Heart right ventricle (tissue), 16 donors: Measurements from ENCODE around the gene HOXC10. TPM values are rescaled to one million over a fixed set of nuclear protein-coding genes. Genes with fewer than 3 reads are reported as not detected.

Experiments
- ATAC-seq, 8 donors: fragments of 200-7000 bp; cut with Tn5 transposase; one replicate each; pipeline ENCODE4 v1.9.1; 2020; ENCODE audit warnings: mild to moderate bottlenecking in 8 of 8, moderate library complexity in 8 of 8, moderate number of reproducible peaks in 1 of 8
- DNase-seq, 2 donors: peaks; one replicate each; pipeline ENCODE4 v3.0.0-alpha.2; 2020
- H3K27ac ChIP-seq, 10 donors: fragments of 200-600 bp; sonication (generic) in 2 of 10; one replicate each; pipeline versions ENCODE4 v1.5.0 to v1.8.0; 2020 to 2022; ENCODE audit warnings: mild to moderate bottlenecking in 3 of 10
- H3K27me3 ChIP-seq, 7 donors: fragments of 200-600 bp; one replicate each; pipeline ENCODE4 v1.8.0; 2021 to 2022; ENCODE audit warnings: mild to moderate bottlenecking in 2 of 7
- H3K36me3 ChIP-seq, 9 donors: fragments of 200-600 bp; sonication (generic) in 1 of 9; one replicate each; pipeline versions ENCODE4 v1.5.0 to v1.8.0; 2020 to 2022; ENCODE audit warnings: mild to moderate bottlenecking in 2 of 9
- H3K4me1 ChIP-seq, 9 donors: fragments of 200-600 bp; sonication (generic) in 1 of 9; one replicate each; pipeline versions ENCODE4 v1.5.0 to v1.8.0; 2020 to 2022; ENCODE audit warnings: mild to moderate bottlenecking in 4 of 9
- H3K4me3 ChIP-seq, 10 donors: fragments of 200-600 bp; sonication (generic) in 2 of 10; one replicate each; pipeline versions ENCODE4 v1.5.0 to v1.8.0; 2020 to 2022; ENCODE audit warnings: mild to moderate bottlenecking in 7 of 10, moderate library complexity in 2 of 10
- H3K9me3 ChIP-seq, 11 donors: fragments of 200-600 bp in 10 of 11; sonication (generic) in 2 of 11; one replicate each; pipeline versions ENCODE4 v1.5.0 to v1.8.0; 2013 to 2022; ENCODE audit warnings: mild to moderate bottlenecking in 2 of 11, control low read depth in 1 of 11, moderate library complexity in 1 of 11
- WGBS, 2 donors: extraction: QIAGEN DNeasy Blood & Tissue Kit; methylation state at CpG; one replicate each; pipeline ENCODE4 v1.1.7; 2013; ENCODE audit warnings: inconsistent platforms in 1 of 2; 5-methylcytosine and 5-hydroxymethylcytosine counted together
- intact Hi-C, 10 donors: fragments of 100-400 bp; cut with DNase I; formaldehyde crosslinking; loops; one replicate each; pipeline versions ENCODE4 v1.11.1 to v1.14.2; 2022
- polyA plus RNA-seq, 2 donors: library from polyadenylated mRNA; stranded (reverse); fragments of 200-250 nt; gene quantifications; one replicate each; pipeline ENCODE4 v1.2.3, GENCODE V29; 2013
- total RNA-seq, 10 donors: library from RNA; stranded (reverse); fragmentation: NEBNext Ultra II Directional in 3 of 10; extraction: Animal tissue kit (Norgen Biotek cat#: 25700) in 3 of 10; gene quantifications; one replicate each; pipeline versions ENCODE4 v1.2.1 to v1.2.4, GENCODE V29; 2021 to 2023
- TF ChIP-seq, protein P1 (sequence below), 9 donors: fragments of 200-600 bp; sonication (generic) in 2 of 9; IDR thresholded peaks; one replicate each; pipeline versions ENCODE4 v1.5.0 to v1.8.0; 2021 to 2022; ENCODE audit warnings: antibody characterized with exemption in 9 of 9, mild to moderate bottlenecking in 5 of 9, moderate library complexity in 1 of 9
- donor health status: Arrhythmogenic right ventricular cardiomyopathy.
- donor health status: ischemic (EF 13 %, LVEDD 7.1; RV severe dilation, severe dysfunction).
- donor health status: healthy with polysubstance abuse.
- donor health status: DM: no; HTN: yes; CAD: no.
- donor health status: DM: no; HTN: no; CAD: no.
- donor health status: ischemic (EF 25% LVEDD 6.9; RV normal size, moderate dysfunction).
- donor health status: ischemic (EF 25% LVEDD 5.7; RV mildly dilated, moderate dysfunction).
- donor health status: healthy.
- donor health status: DM: yes; HTN: yes; CAD: no.
- donor health status: Ischemic cardiomyopathy.
- donor health status: ischemic (EF 35%, LVEDD 5.7; RV mildly dilated, moderate dysfunction).
- donor health status: nonischemic (EF 11% LVEDD 7.7; RV severe dilation, severe dysfunction).
- donor health status: DM: yes; HTN: yes; CAD: no.
- donor health status: PGD.
- donor health status: ischemic (EF 29% LVEDD 5.4; RV normal size, mild dysfunction).
- donor health status: nonischemic (EF 23%, LVEDD 6.1; RV moderate dilation, normal function).

HOXC10 gene
- total and polyA plus RNA-seq, 12 donors = not detected

DNA sequence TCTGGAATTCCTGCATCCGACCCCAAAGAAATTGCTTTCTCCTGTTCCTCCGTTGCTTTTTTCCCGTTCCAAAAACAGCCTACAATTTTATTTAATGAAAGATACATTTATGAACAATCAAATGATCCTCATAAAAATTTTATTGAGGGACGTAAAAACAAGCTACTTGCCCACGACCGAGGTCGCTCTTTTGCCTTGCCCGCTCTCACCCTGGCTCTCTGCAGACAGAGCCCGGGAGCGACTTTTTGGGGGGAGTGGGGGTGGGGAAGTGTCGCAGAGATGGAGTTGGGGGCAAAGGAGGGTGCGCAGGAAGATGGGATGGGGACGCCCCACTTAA, 13.9 kb downstream of the HOXC10 start:
- no peak for DNase-seq
- intact Hi-C loops = loop anchor here in 1 of 10 donors (5.0 kb wide), 1 partner anchor 33 kb away; the partner anchor contains the start of gene HOXC5
- H3K4me1 ChIP-seq = peaks cover 3 to 47% (median 38%) of the 10 kb centered on the region in 9 donors
- WGBS, 2 donors = 11 to 12% methylated on average over 13 of the region's 13 CpGs
- no peaks in the 10 kb centered on the region for H3K9me3 ChIP-seq
- ATAC-seq = no peak
- peaks cover 0 to 5% (median 0%) of the 10 kb centered on the region in 9 donors for H3K36me3 ChIP-seq
- H3K27me3 ChIP-seq = peaks cover 62 to 100% (median 100%) of the 10 kb centered on the region in 7 donors
- no peak overlapping the region for H3K27ac ChIP-seq
- TF ChIP-seq, protein P1, sequence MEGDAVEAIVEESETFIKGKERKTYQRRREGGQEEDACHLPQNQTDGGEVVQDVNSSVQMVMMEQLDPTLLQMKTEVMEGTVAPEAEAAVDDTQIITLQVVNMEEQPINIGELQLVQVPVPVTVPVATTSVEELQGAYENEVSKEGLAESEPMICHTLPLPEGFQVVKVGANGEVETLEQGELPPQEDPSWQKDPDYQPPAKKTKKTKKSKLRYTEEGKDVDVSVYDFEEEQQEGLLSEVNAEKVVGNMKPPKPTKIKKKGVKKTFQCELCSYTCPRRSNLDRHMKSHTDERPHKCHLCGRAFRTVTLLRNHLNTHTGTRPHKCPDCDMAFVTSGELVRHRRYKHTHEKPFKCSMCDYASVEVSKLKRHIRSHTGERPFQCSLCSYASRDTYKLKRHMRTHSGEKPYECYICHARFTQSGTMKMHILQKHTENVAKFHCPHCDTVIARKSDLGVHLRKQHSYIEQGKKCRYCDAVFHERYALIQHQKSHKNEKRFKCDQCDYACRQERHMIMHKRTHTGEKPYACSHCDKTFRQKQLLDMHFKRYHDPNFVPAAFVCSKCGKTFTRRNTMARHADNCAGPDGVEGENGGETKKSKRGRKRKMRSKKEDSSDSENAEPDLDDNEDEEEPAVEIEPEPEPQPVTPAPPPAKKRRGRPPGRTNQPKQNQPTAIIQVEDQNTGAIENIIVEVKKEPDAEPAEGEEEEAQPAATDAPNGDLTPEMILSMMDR (IDR thresholded peaks at IDR 0.05) = no peak
- no peak overlapping the region for H3K4me3 ChIP-seq

- ATAC-seq = no peak
- H3K27ac ChIP-seq = no peak overlapping the region
- intact Hi-C loops = loop anchor here in 2 of 10 donors (5.0 to 10.0 kb wide), 2 partner anchors 33 to 375 kb away; partner anchors contain the start of gene HOXC5 (in 1 of the 2)
- H3K4me1 ChIP-seq = peaks cover 3 to 39% (median 31%) of the 10 kb centered on the region in 9 donors
- no peaks in the 10 kb centered on the region for H3K9me3 ChIP-seq
- TF ChIP-seq, protein P1 (IDR thresholded peaks at IDR 0.05) = no peak
- H3K36me3 ChIP-seq = peaks cover 0 to 5% (median 0%) of the 10 kb centered on the region in 9 donors
- H3K4me3 ChIP-seq = peak overlapping the region in 8 of 10 donors; percentile 12 to 44 (median 29)
- DNase-seq = no peak
- H3K27me3 ChIP-seq = peaks cover 58 to 100% (median 100%) of the 10 kb centered on the region in 7 donors
- 3% methylated on average over 35 of the region's 35 CpGs for WGBS, 2 donors
Measured at GRCh38 chr12:53999559-54000115, 14.7 kb downstream of the HOXC10 start.

GRCh38 chr12:54000116-54001114, 15.5 kb downstream of the HOXC10 start, which contains the start of gene HOXC9:
Gene HOXC9, plus strand, starts transcription at chr12:54000161. Its CDS starts 28 bp downstream, at chr12:54000189.
- no peak for ATAC-seq
- peaks cover 3 to 31% (median 23%) of the 10 kb centered on the region in 9 donors for H3K4me1 ChIP-seq
- no peaks in the 10 kb centered on the region for H3K9me3 ChIP-seq
- H3K27ac ChIP-seq = no peak within 1 kb of the TSS
- peaks cover 0 to 5% (median 0%) of the 10 kb centered on the region in 9 donors for H3K36me3 ChIP-seq
- 1 to 3% methylated on average over 84 to 87 of the region's 87 CpGs for WGBS, 2 donors
- H3K4me3 ChIP-seq = peak within 1 kb of the TSS; percentile 10 to 44 (median 29)
- peaks cover 51 to 100% (median 100%) of the 10 kb centered on the region in 7 donors for H3K27me3 ChIP-seq
- intact Hi-C loops = loop anchor here in 1 of 10 donors (10.0 kb wide), 1 partner anchor 374 kb away; no protein-coding TSS in a partner anchor
- TF ChIP-seq, protein P1 (IDR thresholded peaks at IDR 0.05) = no peak
- no peak for DNase-seq
